SK-N-SH (cell line): ENCODE results near the gene IGSF23. TPM values are rescaled to one million over a fixed set of nuclear protein-coding genes. Genes with fewer than 3 reads are reported as not detected.
"Not testable (repeated sequence)": the region's sequence is repeated elsewhere in the genome, so short reads cannot be mapped to it uniquely, and the experiment has no call there.

Experiments
- CTCF ChIA-PET: fragments of 300-600, 350-600 bp; formaldehyde crosslinking; extraction: SDS; loops from one replicate; lab custom pipeline; 2021; lab: Yijun Ruan, JAX
- POLR2A ChIA-PET: fragments of 350-600 bp; sonication (Branson Sonifier 250); formaldehyde crosslinking; extraction: SDS; loops from one replicate; lab custom pipeline; 2020; ENCODE audit warnings: antibody characterized with exemption, inconsistent platforms; lab: Yijun Ruan, JAX
- DNase-seq: peaks from one replicate; pipeline ENCODE4 v3.0.0; 2012
- H2AFZ ChIP-seq: fragments of 200-600 bp; sonication (generic); 2 replicates; pipeline ENCODE4 v1.8.1; 2016; ENCODE audit warnings: antibody characterized with exemption, mild to moderate bottlenecking, low read depth
- H3F3A ChIP-seq: fragments of 200-600 bp; sonication (generic); replicated peaks from 2 replicates; pipeline ENCODE3; 2016; ENCODE audit warnings: antibody characterized with exemption, mild to moderate bottlenecking; ENCODE audit not compliant: insufficient read depth
- H3K27ac ChIP-seq, 2 experiments: fragments of 200-500 bp in 1 of 2; fragments of 200-600 bp in 1 of 2; sonication (Bioruptor generic) in 1 of 2; sonication (generic), shearing (Covaris generic) in 1 of 2; 2 replicates each; pipeline versions ENCODE4 v1.5.1 to v1.6.1; 2014 to 2016; ENCODE audit warnings: low read depth in 2 of 2, inconsistent platforms in 1 of 2, low read length in 1 of 2, mild to moderate bottlenecking in 1 of 2, mixed read lengths in 1 of 2
- H3K27me3 ChIP-seq: fragments of 200-600 bp; sonication (generic), shearing (Covaris generic); 2 replicates; pipeline ENCODE4 v1.6.1; 2016; ENCODE audit warnings: mixed run types; ENCODE audit not compliant: insufficient read depth
- H3K36me3 ChIP-seq, 2 experiments: fragments of 200-500 bp in 1 of 2; fragments of 200-600 bp in 1 of 2; sonication (Bioruptor generic) in 1 of 2; sonication (generic) in 1 of 2; replicated peaks in 1 of 2; 2 replicates each; pipeline versions ENCODE3 to v1.5.1; 2014 to 2016; ENCODE audit warnings: low read length in 1 of 2, mild to moderate bottlenecking in 1 of 2; ENCODE audit not compliant: insufficient read depth in 2 of 2, control insufficient read depth in 1 of 2
- H3K4me1 ChIP-seq, 2 experiments: fragments of 200-500 bp in 1 of 2; fragments of 200-600 bp in 1 of 2; sonication (Bioruptor generic) in 1 of 2; sonication (generic), shearing (Covaris generic) in 1 of 2; 2 replicates each; pipeline versions ENCODE4 v1.5.1 to v1.6.1; 2014 to 2016; ENCODE audit warnings: low read depth in 1 of 2, low read length in 1 of 2, mixed run types in 1 of 2; ENCODE audit not compliant: insufficient read depth in 2 of 2, control insufficient read depth in 1 of 2
- H3K4me2 ChIP-seq: fragments of 200-600 bp; sonication (generic), shearing (Covaris generic); 2 replicates; pipeline ENCODE4 v1.6.1; 2017; ENCODE audit warnings: mixed run types
- H3K4me3 ChIP-seq, 2 experiments: fragments of 200-500 bp in 1 of 2; fragments of 200-600 bp in 1 of 2; sonication (Bioruptor generic) in 1 of 2; sonication (generic), shearing (Covaris generic) in 1 of 2; 2 replicates each; pipeline versions ENCODE4 v1.5.1 to v1.8.1; 2014 to 2016; ENCODE audit warnings: low read depth in 2 of 2, inconsistent platforms in 1 of 2, low read length in 1 of 2, mild to moderate bottlenecking in 1 of 2, mixed read lengths in 1 of 2, moderate library complexity in 1 of 2
- H3K79me2 ChIP-seq: fragments of 200-600 bp; sonication (generic); 2 replicates; pipeline ENCODE4 v1.8.1; 2017; ENCODE audit warnings: mild to moderate bottlenecking; ENCODE audit not compliant: insufficient read depth
- H3K9ac ChIP-seq: fragments of 200-600 bp; sonication (generic); 2 replicates; pipeline ENCODE4 v1.6.1; 2017; ENCODE audit warnings: mixed run types
- H3K9me2 ChIP-seq: fragments of 200-600 bp; sonication (generic); 2 replicates; pipeline ENCODE4 v1.6.1; 2017; ENCODE audit warnings: mixed run types
- H3K9me3 ChIP-seq: fragments of 200-600 bp; sonication (generic); 2 replicates; pipeline ENCODE4 v1.6.1; 2017; ENCODE audit warnings: mixed run types, mild to moderate bottlenecking, moderate library complexity
- H4K20me1 ChIP-seq: fragments of 200-600 bp; sonication (generic); 2 replicates; pipeline ENCODE4 v1.6.1; 2017; ENCODE audit warnings: mild to moderate bottlenecking, mixed run types; ENCODE audit not compliant: insufficient read depth
- CHD2 ChIP-seq: fragments of 150-350 bp; IDR thresholded peaks from 2 replicates; pipeline ENCODE4 v1.6.1; 2018; ENCODE audit warnings: low read length; ENCODE audit not compliant: partially characterized antibody
- ELF1 ChIP-seq: IDR thresholded peaks from 2 replicates; pipeline ENCODE4 v1.4.0; 2012
- EP300 ChIP-seq, 2 experiments: IDR thresholded peaks; 2 replicates each; pipeline versions ENCODE4 v1.4.0 to v1.6.1; 2012; ENCODE audit warnings: borderline replicate concordance in 1 of 2, low read depth in 1 of 2, low read length in 1 of 2
- EZH2phosphoT487 ChIP-seq: fragments of 200-600 bp; sonication (generic); IDR thresholded peaks from 2 replicates; pipeline ENCODE4 v1.6.1; 2017; ENCODE audit warnings: low read depth, mixed run types, mild to moderate bottlenecking, antibody characterized with exemption, moderate library complexity, borderline replicate concordance
- FOSL2 ChIP-seq: IDR thresholded peaks from 2 replicates; pipeline ENCODE4 v1.4.0; 2012; ENCODE audit warnings: low read depth, mild to moderate bottlenecking, moderate library complexity, borderline replicate concordance
- GABPA ChIP-seq: IDR thresholded peaks from 2 replicates; pipeline ENCODE4 v1.4.0; 2012; ENCODE audit warnings: low read depth, mild to moderate bottlenecking
- MEF2A ChIP-seq: IDR thresholded peaks from 2 replicates; pipeline ENCODE4 v1.4.0; 2012; ENCODE audit warnings: low read depth, borderline replicate concordance
- NFIC ChIP-seq: IDR thresholded peaks from 2 replicates; pipeline ENCODE4 v1.4.0; 2012; ENCODE audit warnings: borderline replicate concordance
- NRF1 ChIP-seq: IDR thresholded peaks from 2 replicates; pipeline ENCODE4 v1.6.1; 2012; ENCODE audit warnings: low read depth, mild to moderate bottlenecking, low read length
- POLR2AphosphoS5 ChIP-seq: IDR thresholded peaks from 2 replicates; pipeline ENCODE4 v1.6.1; 2012; ENCODE audit warnings: low read depth, low read length
- RAD21 ChIP-seq: IDR thresholded peaks from 2 replicates; pipeline ENCODE4 v1.6.1; 2012; ENCODE audit warnings: mild to moderate bottlenecking, low read length
- SMC3 ChIP-seq: IDR thresholded peaks from 2 replicates; pipeline ENCODE4 v1.6.1; 2012; ENCODE audit warnings: low read depth, low read length, improper control_type of control experiment
- TAF1 ChIP-seq: IDR thresholded peaks from 2 replicates; pipeline ENCODE4 v1.6.1; 2012; ENCODE audit warnings: low read depth, mild to moderate bottlenecking, low read length, moderate library complexity, borderline replicate concordance
- TCF12 ChIP-seq: IDR thresholded peaks from 2 replicates; pipeline ENCODE4 v1.4.0; 2012
- TEAD4 ChIP-seq: IDR thresholded peaks from 2 replicates; pipeline ENCODE4 v1.4.0; 2012; ENCODE audit warnings: mild to moderate bottlenecking, borderline replicate concordance; ENCODE audit not compliant: insufficient read depth
- YY1 ChIP-seq: IDR thresholded peaks from 2 replicates; pipeline ENCODE4 v1.4.0; 2012; ENCODE audit warnings: low read depth, mild to moderate bottlenecking
- WGBS: methylation state at CpG from one replicate; pipeline ENCODE4 v1.1.6; 2017; ENCODE audit warnings: low lambda C conversion rate; 5-methylcytosine and 5-hydroxymethylcytosine counted together
- polyA plus RNA-seq, 3 experiments: library from polyadenylated mRNA; depleted of rRNA; stranded (reverse); fragments of >200 nt; gene quantifications; 2 replicates each; pipeline ENCODE4 v1.2.3, GENCODE V29; 2012
- TF ChIP-seq, protein P1 (sequence below): IDR thresholded peaks from 2 replicates; pipeline ENCODE4; 2012
- TF ChIP-seq, protein P2 (sequence below): fragments of 150-350 bp; IDR thresholded peaks from 2 replicates; pipeline ENCODE4 v1.6.1; 2016; ENCODE audit warnings: mild to moderate bottlenecking, low read depth, low read length
- TF ChIP-seq, protein P3 (sequence below): IDR thresholded peaks from 2 replicates; pipeline ENCODE4 v1.4.0; 2012; ENCODE audit warnings: low read depth, borderline replicate concordance
- TF ChIP-seq, protein P4 (sequence below): fragments of 150-350 bp; IDR thresholded peaks from 2 replicates; pipeline ENCODE4 v1.6.1; 2017; ENCODE audit warnings: antibody characterized with exemption, low read length, low read depth, borderline replicate concordance
- TF ChIP-seq, protein P5 (sequence below): IDR thresholded peaks from 2 replicates; pipeline ENCODE4 v1.4.0; 2012; ENCODE audit warnings: low read depth, borderline replicate concordance

IGSF23 gene
- polyA plus RNA-seq, 1 of the 3 experiments (the other 2 are of a cell fraction), result 0.08 TPM

DNA sequence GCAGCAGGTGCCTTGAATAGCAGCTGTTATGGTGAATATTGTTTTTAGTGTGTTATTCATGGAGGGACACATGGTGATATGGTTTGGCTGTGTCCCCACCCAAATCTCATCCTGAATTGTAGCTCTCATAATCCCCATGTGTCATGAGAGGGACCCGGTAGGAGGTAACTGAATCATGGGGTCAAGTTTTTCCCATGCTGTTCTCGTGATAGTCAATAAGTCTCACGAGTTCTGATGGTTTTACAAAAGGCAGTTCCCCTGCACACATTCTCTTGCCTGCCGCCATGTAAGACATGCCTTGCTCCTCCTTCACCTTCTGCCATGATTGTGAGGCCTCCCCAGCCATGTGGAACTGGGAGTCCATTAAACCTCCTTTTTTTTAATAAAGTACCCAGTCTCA lies 12.3 kb downstream of the IGSF23 start:
- H3K36me3 ChIP-seq, H3K79me2 ChIP-seq, H4K20me1 ChIP-seq: not testable (repeated sequence)
- H3K4me1 ChIP-seq, result 0 out of 4 replicates have a peak, but pooled peaks cover 0 to 11% of the 10 kb centered on the region in 2 experiments
- TF ChIP-seq YY1, result 0 out of 2 replicates have a peak, but pooled peaks have one; percentile 36
- TF ChIP-seq, all 33 proteins: peak for 1; not testable (repeated sequence) for 32
- Histone ChIP-seq H3K27ac (peak overlapping the region in 1 of 2 experiments; percentile 78; a peak in 2 of 4 replicates), H3F3A (peaks cover 13% of the 10 kb centered on the region), H3K9ac (peak overlapping the region; percentile 19; the same call in 1 of the 2 replicates)
- 12% methylated on average over 4 of the region's 4 CpGs for WGBS
- CTCF ChIA-PET, result interaction anchor here (1.4 to 2.1 kb wide), 2 partner anchors 55 to 146 kb away, joined by 5 read pairs; no protein-coding TSS in a partner anchor
- H3K9me2 ChIP-seq, H3K9me3 ChIP-seq, POLR2A ChIA-PET, H3K27me3 ChIP-seq, H3K4me2 ChIP-seq, DNase-seq, H3K4me3 ChIP-seq, H2AFZ ChIP-seq: not testable (repeated sequence)

DNA sequence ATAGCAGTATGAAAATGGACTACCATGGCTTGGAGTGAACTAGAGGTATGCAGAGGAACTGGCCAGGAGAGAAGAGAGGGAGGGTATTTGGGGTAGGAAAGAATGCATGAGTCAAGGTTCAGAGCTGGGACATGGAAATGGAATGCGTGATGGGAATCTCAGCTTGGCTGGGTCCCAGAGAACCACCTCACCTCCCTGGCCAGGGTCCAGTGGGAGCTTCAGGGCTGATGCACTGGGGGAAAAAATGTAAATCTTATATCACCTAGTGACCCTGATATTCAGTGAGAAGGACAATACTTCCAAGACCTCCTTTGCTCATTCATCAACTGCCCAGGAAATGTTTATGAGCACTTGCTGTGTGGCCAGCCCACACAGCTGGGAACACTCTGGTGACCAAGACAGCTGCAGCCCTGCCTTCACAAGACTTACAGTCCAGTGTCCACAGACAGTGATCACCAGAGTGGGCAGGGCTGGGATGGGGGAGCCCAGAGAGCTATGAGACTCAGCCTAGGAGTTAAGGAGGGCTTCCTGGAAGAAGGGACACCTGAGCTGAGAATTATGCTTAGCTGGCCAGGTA lies 12.8 kb downstream of the IGSF23 start:
- H3F3A ChIP-seq, result peaks cover 13% of the 10 kb centered on the region
- H3K9me3 ChIP-seq, result no peaks in the 10 kb centered on the region
- peak overlapping the region; percentile 19; the same call in 1 of the 2 replicates for H3K9ac ChIP-seq
- H3K79me2 ChIP-seq, result no peaks in the 10 kb centered on the region
- H3K4me2 ChIP-seq, result 0 out of 2 replicates have a peak overlapping the region, but pooled peaks have one; percentile 10
- H3K27ac ChIP-seq, result peak overlapping the region in 1 of 2 experiments; percentile 78; a peak in 2 of 4 replicates
- H4K20me1 ChIP-seq, result no peaks in the 10 kb centered on the region
- H3K9me2 ChIP-seq, result no peaks in the 10 kb centered on the region
- no peak for DNase-seq
- WGBS, result 5% methylated on average over 1 of the region's 1 CpG
- H3K36me3 ChIP-seq, result no peaks in the 10 kb centered on the region
- H3K4me3 ChIP-seq, result no peak overlapping the region
- no peaks in the 10 kb centered on the region for H3K27me3 ChIP-seq
- ChIA-PET CTCF (interaction anchor here (1.1 to 2.1 kb wide), 5 partner anchors 14 to 145 kb away, joined by 4 to 5 read pairs (median 4); no protein-coding TSS in a partner anchor), POLR2A (no interaction called here)
- no peak overlapping the region for H2AFZ ChIP-seq
- 0 out of 4 replicates have a peak, but pooled peaks cover 0 to 11% of the 10 kb centered on the region in 2 experiments for H3K4me1 ChIP-seq
- TF ChIP-seq, protein P1, sequence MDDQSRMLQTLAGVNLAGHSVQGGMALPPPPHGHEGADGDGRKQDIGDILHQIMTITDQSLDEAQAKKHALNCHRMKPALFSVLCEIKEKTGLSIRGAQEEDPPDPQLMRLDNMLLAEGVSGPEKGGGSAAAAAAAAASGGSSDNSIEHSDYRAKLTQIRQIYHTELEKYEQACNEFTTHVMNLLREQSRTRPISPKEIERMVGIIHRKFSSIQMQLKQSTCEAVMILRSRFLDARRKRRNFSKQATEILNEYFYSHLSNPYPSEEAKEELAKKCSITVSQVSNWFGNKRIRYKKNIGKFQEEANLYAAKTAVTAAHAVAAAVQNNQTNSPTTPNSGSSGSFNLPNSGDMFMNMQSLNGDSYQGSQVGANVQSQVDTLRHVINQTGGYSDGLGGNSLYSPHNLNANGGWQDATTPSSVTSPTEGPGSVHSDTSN, result peak; percentile 75
- TF ChIP-seq EZH2phosphoT487, result no peak
- TF ChIP-seq TAF1, result no peak
- peak; percentile 96 for TF ChIP-seq TEAD4
- TF ChIP-seq MEF2A, result peak; percentile 68; the same call in 1 of the 2 replicates
- TF ChIP-seq, protein P2, sequence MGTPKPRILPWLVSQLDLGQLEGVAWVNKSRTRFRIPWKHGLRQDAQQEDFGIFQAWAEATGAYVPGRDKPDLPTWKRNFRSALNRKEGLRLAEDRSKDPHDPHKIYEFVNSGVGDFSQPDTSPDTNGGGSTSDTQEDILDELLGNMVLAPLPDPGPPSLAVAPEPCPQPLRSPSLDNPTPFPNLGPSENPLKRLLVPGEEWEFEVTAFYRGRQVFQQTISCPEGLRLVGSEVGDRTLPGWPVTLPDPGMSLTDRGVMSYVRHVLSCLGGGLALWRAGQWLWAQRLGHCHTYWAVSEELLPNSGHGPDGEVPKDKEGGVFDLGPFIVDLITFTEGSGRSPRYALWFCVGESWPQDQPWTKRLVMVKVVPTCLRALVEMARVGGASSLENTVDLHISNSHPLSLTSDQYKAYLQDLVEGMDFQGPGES, result no peak
- TF ChIP-seq, protein P3, sequence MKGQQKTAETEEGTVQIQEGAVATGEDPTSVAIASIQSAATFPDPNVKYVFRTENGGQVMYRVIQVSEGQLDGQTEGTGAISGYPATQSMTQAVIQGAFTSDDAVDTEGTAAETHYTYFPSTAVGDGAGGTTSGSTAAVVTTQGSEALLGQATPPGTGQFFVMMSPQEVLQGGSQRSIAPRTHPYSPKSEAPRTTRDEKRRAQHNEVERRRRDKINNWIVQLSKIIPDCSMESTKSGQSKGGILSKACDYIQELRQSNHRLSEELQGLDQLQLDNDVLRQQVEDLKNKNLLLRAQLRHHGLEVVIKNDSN, result no peak
- peak in 1 of 2 experiments; percentile 82; a peak in 2 of 4 replicates for TF ChIP-seq EP300 (IDR thresholded peaks at IDR 0.05; ENCODE audit: borderline replicate concordance in 1 of 2, low read depth in 1 of 2, low read length in 1 of 2)
- TF ChIP-seq ELF1, result no peak; the same call in 1 of the 2 replicates
- no peak for TF ChIP-seq RAD21
- no peak for TF ChIP-seq GABPA
- TF ChIP-seq FOSL2, result peak; percentile 93
- TF ChIP-seq TCF12, result peak; percentile 77
- TF ChIP-seq SMC3, result no peak
- TF ChIP-seq CHD2, result no peak
- TF ChIP-seq, protein P4, sequence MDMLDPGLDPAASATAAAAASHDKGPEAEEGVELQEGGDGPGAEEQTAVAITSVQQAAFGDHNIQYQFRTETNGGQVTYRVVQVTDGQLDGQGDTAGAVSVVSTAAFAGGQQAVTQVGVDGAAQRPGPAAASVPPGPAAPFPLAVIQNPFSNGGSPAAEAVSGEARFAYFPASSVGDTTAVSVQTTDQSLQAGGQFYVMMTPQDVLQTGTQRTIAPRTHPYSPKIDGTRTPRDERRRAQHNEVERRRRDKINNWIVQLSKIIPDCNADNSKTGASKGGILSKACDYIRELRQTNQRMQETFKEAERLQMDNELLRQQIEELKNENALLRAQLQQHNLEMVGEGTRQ, result no peak
- no peak for TF ChIP-seq NRF1
- TF ChIP-seq POLR2AphosphoS5, result peak; percentile 81; the same call in 1 of the 2 replicates
- TF ChIP-seq, protein P5, sequence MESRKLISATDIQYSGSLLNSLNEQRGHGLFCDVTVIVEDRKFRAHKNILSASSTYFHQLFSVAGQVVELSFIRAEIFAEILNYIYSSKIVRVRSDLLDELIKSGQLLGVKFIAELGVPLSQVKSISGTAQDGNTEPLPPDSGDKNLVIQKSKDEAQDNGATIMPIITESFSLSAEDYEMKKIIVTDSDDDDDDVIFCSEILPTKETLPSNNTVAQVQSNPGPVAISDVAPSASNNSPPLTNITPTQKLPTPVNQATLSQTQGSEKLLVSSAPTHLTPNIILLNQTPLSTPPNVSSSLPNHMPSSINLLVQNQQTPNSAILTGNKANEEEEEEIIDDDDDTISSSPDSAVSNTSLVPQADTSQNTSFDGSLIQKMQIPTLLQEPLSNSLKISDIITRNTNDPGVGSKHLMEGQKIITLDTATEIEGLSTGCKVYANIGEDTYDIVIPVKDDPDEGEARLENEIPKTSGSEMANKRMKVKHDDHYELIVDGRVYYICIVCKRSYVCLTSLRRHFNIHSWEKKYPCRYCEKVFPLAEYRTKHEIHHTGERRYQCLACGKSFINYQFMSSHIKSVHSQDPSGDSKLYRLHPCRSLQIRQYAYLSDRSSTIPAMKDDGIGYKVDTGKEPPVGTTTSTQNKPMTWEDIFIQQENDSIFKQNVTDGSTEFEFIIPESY, result peak; percentile 75; the same call in 1 of the 2 replicates
- TF ChIP-seq NFIC, result peak; percentile 99
